ENCODE results near the gene DCUN1D2.

- TF ChIP-seq CTCF (IDR thresholded peaks at IDR 0.05 in 2 of 3, conservative IDR thresholded peaks at IDR 0.05 in 1 of 3; ENCODE audit: control insufficient read depth in 2 of 3, extremely low read depth in 1 of 3, insufficient read depth in 1 of 3, low read depth in 3 of 3, low read length in 3 of 3) (no peak), TAF1 (IDR thresholded peaks at IDR 0.05; ENCODE audit: borderline replicate concordance, low read depth, low read length) (no peak), POLR2A (IDR thresholded peaks at IDR 0.05; ENCODE audit: low read depth, low read length) (no peak)
These were observed 57.1 kb downstream of the DCUN1D2 start for GRCh38 chr13:113433391-113433916.
